Measurements from ENCODE around the gene RAB4A. TPM values are rescaled to one million over a fixed set of nuclear protein-coding genes. Genes with fewer than 3 reads are reported as not detected.

The RAB4A gene
- total RNA-seq, 2 experiments from 2014 or later: 17.5 to 27.9 TPM

DNA sequence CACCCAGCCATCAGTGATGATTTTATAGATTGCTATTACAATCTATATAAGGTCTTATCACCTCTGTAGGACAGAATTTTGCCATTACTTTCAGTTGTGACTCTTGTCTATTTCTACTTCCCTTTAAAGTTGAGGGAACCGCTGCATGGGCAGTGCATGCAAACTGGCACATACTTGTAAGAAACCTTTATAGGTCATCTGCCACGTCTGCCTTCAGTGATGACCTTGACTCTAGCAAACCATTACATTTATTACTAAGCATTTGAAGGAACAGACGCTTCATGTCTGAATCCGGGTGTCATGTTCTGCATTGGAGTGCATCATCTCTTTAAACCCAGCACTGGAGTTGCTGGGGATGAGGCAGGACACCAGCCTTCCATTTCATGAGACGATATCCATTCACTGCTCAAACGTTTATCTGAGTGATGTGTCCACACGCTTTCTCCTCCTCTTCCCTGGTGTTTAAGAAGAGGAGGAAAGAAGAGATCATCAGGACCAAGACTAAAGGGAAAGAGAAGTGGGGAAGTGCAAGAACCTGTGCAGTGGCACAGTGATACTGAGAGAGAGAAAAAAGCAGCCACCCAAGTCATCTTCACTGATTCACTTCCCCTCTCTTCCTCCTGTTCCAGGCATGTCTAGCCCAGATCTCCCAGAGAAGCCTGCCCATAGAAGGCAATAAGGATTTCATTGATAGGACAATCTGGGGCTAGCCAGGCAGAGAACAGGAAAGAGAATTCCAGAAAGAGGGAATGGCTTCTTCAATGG lies 57.9 kb downstream of the RAB4A start:
- Histone ChIP-seq H2AFZ (ENCODE audit: low read length) (no peak overlapping the region), H3K36me3 (ENCODE audit: insufficient read depth, low read length) (peaks cover 36% of the 10 kb centered on the region), H3K4me3 (ENCODE audit: low read depth, low read length, poor library complexity, severe bottlenecking) (no peak overlapping the region), H3K4me1 (ENCODE audit: insufficient read depth, low read length, poor library complexity, severe bottlenecking) (no peaks in the 10 kb centered on the region), H3K79me2 (ENCODE audit: insufficient read depth, low read depth, low read length) (peaks cover 7% of the 10 kb centered on the region; the same call in 1 of the 2 replicates), H3K27ac (ENCODE audit: low read depth, low read length, poor library complexity, severe bottlenecking) (no peak overlapping the region), H3K9me3 (ENCODE audit: low read length) (no peaks in the 10 kb centered on the region), H3K9me2 (ENCODE audit: insufficient read depth, low read length) (no peaks in the 10 kb centered on the region), H3K4me2 (ENCODE audit: low read length) (no peak overlapping the region), H4K20me1 (ENCODE audit: insufficient read depth, low read length) (0 out of 2 replicates have a peak, but pooled peaks cover 3% of the 10 kb centered on the region)
- TF ChIP-seq, protein P1, sequence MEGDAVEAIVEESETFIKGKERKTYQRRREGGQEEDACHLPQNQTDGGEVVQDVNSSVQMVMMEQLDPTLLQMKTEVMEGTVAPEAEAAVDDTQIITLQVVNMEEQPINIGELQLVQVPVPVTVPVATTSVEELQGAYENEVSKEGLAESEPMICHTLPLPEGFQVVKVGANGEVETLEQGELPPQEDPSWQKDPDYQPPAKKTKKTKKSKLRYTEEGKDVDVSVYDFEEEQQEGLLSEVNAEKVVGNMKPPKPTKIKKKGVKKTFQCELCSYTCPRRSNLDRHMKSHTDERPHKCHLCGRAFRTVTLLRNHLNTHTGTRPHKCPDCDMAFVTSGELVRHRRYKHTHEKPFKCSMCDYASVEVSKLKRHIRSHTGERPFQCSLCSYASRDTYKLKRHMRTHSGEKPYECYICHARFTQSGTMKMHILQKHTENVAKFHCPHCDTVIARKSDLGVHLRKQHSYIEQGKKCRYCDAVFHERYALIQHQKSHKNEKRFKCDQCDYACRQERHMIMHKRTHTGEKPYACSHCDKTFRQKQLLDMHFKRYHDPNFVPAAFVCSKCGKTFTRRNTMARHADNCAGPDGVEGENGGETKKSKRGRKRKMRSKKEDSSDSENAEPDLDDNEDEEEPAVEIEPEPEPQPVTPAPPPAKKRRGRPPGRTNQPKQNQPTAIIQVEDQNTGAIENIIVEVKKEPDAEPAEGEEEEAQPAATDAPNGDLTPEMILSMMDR (conservative IDR thresholded peaks at IDR 0.05; ENCODE audit: low read length): no peak
- TF ChIP-seq EZH2phosphoT487 (IDR thresholded peaks at IDR 0.05; ENCODE audit: borderline replicate concordance, low read depth, low read length): no peak
- CTCF ChIA-PET (ENCODE audit: unreplicated experiment): no interaction called here
- intact Hi-C loops (cut with micrococcal nuclease; ENCODE audit: unreplicated experiment): no loop called here
- POLR2A ChIA-PET: interaction anchor here (0.5 kb wide), 1 partner anchor 283 kb away, joined by 3 read pairs; no protein-coding TSS in a partner anchor
- no TSS peak for BruUV-seq (replicated peaks)
- no peak for DNase-seq (ENCODE audit: low spot score)

DNA sequence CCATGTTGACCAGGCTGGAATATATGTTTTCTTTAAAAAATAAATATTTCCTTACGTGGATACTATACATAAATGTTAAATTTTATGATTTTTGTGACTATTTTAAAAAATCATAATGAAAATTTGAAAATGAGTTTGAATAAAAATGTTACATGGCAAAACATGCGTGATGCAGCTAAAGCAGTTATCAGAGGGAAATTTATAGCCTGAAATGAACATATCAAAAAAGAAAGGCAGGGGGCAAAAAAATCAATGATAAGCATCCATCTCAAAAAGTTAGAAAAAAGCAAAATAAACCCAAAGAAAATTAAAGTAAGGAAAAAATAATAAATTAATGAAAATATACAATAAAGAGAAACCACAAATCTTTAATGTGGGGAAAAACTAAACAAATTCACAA lies 63.4 kb downstream of the RAB4A start:
- H3K4me2 ChIP-seq (ENCODE audit: low read length): no peak overlapping the region
- H4K20me1 ChIP-seq (ENCODE audit: insufficient read depth, low read length): 0 out of 2 replicates have a peak, but pooled peaks cover 3% of the 10 kb centered on the region
- H3K79me2 ChIP-seq (ENCODE audit: insufficient read depth, low read depth, low read length): peaks cover 54% of the 10 kb centered on the region; the same call in 1 of the 2 replicates
- H3K9me3 ChIP-seq (ENCODE audit: low read length): peaks cover 9% of the 10 kb centered on the region; the same call in 1 of the 2 replicates
- no peak for DNase-seq (ENCODE audit: low spot score)
- ChIA-PET CTCF (ENCODE audit: unreplicated experiment) (no interaction called here), POLR2A (interaction anchor here (0.7 to 0.9 kb wide), 2 partner anchors 9 to 494 kb away, joined by 3 read pairs; partner anchors contain the start of gene CCSAP)
- intact Hi-C loops (cut with micrococcal nuclease; ENCODE audit: unreplicated experiment): no loop called here
- H3K4me3 ChIP-seq (ENCODE audit: low read depth, low read length, poor library complexity, severe bottlenecking): no peak overlapping the region
- H3K27ac ChIP-seq (ENCODE audit: low read depth, low read length, poor library complexity, severe bottlenecking): no peak overlapping the region
- no peaks in the 10 kb centered on the region for H3K9me2 ChIP-seq (ENCODE audit: insufficient read depth, low read length)
- TF ChIP-seq, protein P1 (conservative IDR thresholded peaks at IDR 0.05; ENCODE audit: low read length): no peak
- no peak for TF ChIP-seq EZH2phosphoT487 (IDR thresholded peaks at IDR 0.05; ENCODE audit: borderline replicate concordance, low read depth, low read length)
- no TSS peak for BruUV-seq (replicated peaks)
- H2AFZ ChIP-seq (ENCODE audit: low read length): no peak overlapping the region
- H3K36me3 ChIP-seq (ENCODE audit: insufficient read depth, low read length): peaks cover 25% of the 10 kb centered on the region
- peaks cover 29% of the 10 kb centered on the region for H3K4me1 ChIP-seq (ENCODE audit: insufficient read depth, low read length, poor library complexity, severe bottlenecking)

DNA sequence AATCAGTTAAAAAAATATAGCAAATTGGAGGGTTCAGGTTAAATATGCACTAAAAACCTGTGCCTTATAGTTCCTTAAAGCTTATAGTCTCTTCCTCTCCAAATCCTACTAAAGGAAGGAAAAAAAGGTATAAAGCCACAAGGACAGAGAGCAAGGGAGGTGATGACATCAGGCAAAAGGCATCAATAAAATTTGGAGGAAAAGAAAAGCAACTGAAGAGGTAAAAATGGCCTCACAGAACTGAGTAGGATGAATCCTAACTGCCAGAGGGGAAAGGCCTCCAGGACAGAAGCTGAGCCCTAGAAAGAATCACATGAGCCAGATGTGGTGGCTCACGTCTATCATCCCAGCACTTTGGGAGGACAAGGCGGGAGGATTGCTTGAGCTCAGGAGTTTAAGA lies 63.8 kb downstream of the RAB4A start:
- Histone ChIP-seq H3K27ac (ENCODE audit: low read depth, low read length, poor library complexity, severe bottlenecking) (no peak overlapping the region), H3K4me1 (ENCODE audit: insufficient read depth, low read length, poor library complexity, severe bottlenecking) (peaks cover 34% of the 10 kb centered on the region), H2AFZ (ENCODE audit: low read length) (no peak overlapping the region), H3K4me3 (ENCODE audit: low read depth, low read length, poor library complexity, severe bottlenecking) (no peak overlapping the region), H3K79me2 (ENCODE audit: insufficient read depth, low read depth, low read length) (peaks cover 58% of the 10 kb centered on the region; the same call in 1 of the 2 replicates), H3K4me2 (ENCODE audit: low read length) (no peak overlapping the region), H3K9me3 (ENCODE audit: low read length) (peaks cover 9% of the 10 kb centered on the region; the same call in 1 of the 2 replicates), H3K36me3 (ENCODE audit: insufficient read depth, low read length) (peaks cover 25% of the 10 kb centered on the region), H4K20me1 (ENCODE audit: insufficient read depth, low read length) (0 out of 2 replicates have a peak, but pooled peaks cover 3% of the 10 kb centered on the region), H3K9me2 (ENCODE audit: insufficient read depth, low read length) (no peaks in the 10 kb centered on the region)
- TF ChIP-seq EZH2phosphoT487 (IDR thresholded peaks at IDR 0.05; ENCODE audit: borderline replicate concordance, low read depth, low read length): no peak
- TF ChIP-seq, protein P1 (conservative IDR thresholded peaks at IDR 0.05; ENCODE audit: low read length): no peak
- DNase-seq (ENCODE audit: low spot score): no peak
- BruUV-seq (replicated peaks): no TSS peak
- ChIA-PET POLR2A (interaction anchor here (0.7 to 1.2 kb wide), 3 partner anchors 8 to 493 kb away, joined by 3 read pairs; partner anchors contain the start of gene CCSAP), CTCF (ENCODE audit: unreplicated experiment) (no interaction called here)
- intact Hi-C loops (cut with micrococcal nuclease; ENCODE audit: unreplicated experiment): no loop called here

Measured in OCI-LY7 (cell line).